A673 (cell line): ENCODE data around the gene FGR.

Experiments used
- CTCF ChIP-seq: fragments of 300-800, 200-600 bp; sonication (generic); conservative IDR thresholded peaks from 2 replicates; pipeline ENCODE4 v1.5.1; 2017; ENCODE audit warnings: low read depth, mild to moderate bottlenecking, antibody characterized with exemption, low read length, moderate library complexity, mixed read lengths
- EZH2 ChIP-seq: fragments of 200-600 bp; sonication (generic); IDR thresholded peaks from 2 replicates; pipeline ENCODE4 v1.6.1; 2017; ENCODE audit warnings: borderline replicate concordance, low read depth, mild to moderate bottlenecking, mixed read lengths, antibody characterized with exemption, low read length; ENCODE audit not compliant: poor library complexity, severe bottlenecking

GRCh38 chr1:27603681-27604578 lies 31.1 kb downstream of the FGR start, which contains the start of gene AHDC1:
- TF ChIP-seq CTCF (no peak), EZH2 (no peak)
